ENCODE results near the gene PARM1.

PARM1 gene

DNA sequence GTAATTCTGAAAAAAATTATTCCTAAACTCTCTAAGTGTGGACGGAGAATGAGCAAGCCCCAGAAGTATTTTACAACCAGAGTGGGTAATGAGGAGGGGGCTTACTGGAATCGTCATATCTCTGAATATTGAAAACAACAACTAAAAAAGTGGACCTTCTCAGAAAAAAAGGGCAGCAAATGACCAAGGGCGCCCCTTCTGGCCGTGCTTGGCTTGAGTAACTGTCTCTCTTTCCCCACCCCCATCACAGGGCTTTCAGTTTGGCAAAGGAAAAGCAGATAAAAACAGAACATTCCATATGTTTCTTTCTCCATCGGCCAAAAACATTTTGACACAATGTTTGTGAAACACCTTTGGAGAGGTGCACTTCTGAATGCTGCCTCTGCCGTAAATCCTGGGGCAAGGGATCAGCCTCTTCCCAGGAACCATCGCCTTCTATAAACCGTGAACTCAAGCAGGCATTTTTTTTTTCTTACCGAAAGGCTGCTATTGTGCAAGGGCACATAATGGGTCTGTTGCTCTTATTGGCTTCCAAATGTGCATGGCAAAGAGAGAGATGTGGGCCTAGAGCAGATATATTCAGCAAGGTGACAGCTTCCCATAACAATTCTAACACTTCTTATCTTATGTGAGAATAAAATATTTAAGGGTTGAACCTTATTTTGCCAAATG, 115.4 kb downstream of the PARM1 start:
- Histone ChIP-seq H3K9me2 (replicated peaks; ENCODE audit: insufficient read depth, low read length) (no peaks in the 10 kb centered on the region), H3K27me3 (replicated peaks; ENCODE audit: insufficient read depth, low read length) (no peaks in the 10 kb centered on the region), H3K4me2 (ENCODE audit: low read depth, low read length) (no peak overlapping the region), H3K36me3 (replicated peaks; ENCODE audit: insufficient read depth, low read length) (no peaks in the 10 kb centered on the region), H3K27ac (ENCODE audit: low read length) (no peak overlapping the region), H3K4me1 (ENCODE audit: low read length) (no peaks in the 10 kb centered on the region), H3K9ac (ENCODE audit: low read length) (no peak overlapping the region), H2AFZ (ENCODE audit: low read length) (no peak overlapping the region), H3K79me2 (ENCODE audit: low read length) (no peaks in the 10 kb centered on the region), H3F3A (ENCODE audit: insufficient read depth, low read length) (no peaks in the 10 kb centered on the region), H3K9me3 (replicated peaks; ENCODE audit: insufficient read depth, low read length) (no peaks in the 10 kb centered on the region), H4K20me1 (ENCODE audit: insufficient read depth, low read length) (no peaks in the 10 kb centered on the region), H3K4me3 (ENCODE audit: low read length) (no peak overlapping the region)
- TF ChIP-seq, protein P1, sequence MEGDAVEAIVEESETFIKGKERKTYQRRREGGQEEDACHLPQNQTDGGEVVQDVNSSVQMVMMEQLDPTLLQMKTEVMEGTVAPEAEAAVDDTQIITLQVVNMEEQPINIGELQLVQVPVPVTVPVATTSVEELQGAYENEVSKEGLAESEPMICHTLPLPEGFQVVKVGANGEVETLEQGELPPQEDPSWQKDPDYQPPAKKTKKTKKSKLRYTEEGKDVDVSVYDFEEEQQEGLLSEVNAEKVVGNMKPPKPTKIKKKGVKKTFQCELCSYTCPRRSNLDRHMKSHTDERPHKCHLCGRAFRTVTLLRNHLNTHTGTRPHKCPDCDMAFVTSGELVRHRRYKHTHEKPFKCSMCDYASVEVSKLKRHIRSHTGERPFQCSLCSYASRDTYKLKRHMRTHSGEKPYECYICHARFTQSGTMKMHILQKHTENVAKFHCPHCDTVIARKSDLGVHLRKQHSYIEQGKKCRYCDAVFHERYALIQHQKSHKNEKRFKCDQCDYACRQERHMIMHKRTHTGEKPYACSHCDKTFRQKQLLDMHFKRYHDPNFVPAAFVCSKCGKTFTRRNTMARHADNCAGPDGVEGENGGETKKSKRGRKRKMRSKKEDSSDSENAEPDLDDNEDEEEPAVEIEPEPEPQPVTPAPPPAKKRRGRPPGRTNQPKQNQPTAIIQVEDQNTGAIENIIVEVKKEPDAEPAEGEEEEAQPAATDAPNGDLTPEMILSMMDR (IDR thresholded peaks at IDR 0.05; ENCODE audit: low read length) = no peak
- TF ChIP-seq EZH2 (optimal IDR thresholded peaks at IDR 0.05; ENCODE audit: low read depth, low read length) (no peak), EZH2phosphoT487 (IDR thresholded peaks at IDR 0.05; ENCODE audit: low read length) (no peak)
- no peak for DNase-seq

- Histone ChIP-seq H3K9me3 (replicated peaks; ENCODE audit: insufficient read depth, low read length) (no peaks in the 10 kb centered on the region), H3K4me2 (ENCODE audit: low read depth, low read length) (no peak overlapping the region), H4K20me1 (ENCODE audit: insufficient read depth, low read length) (no peaks in the 10 kb centered on the region), H2AFZ (ENCODE audit: low read length) (no peak overlapping the region), H3K4me1 (ENCODE audit: low read length) (no peaks in the 10 kb centered on the region), H3K9ac (ENCODE audit: low read length) (no peak overlapping the region), H3K4me3 (ENCODE audit: low read length) (no peak overlapping the region), H3F3A (ENCODE audit: insufficient read depth, low read length) (no peaks in the 10 kb centered on the region), H3K9me2 (replicated peaks; ENCODE audit: insufficient read depth, low read length) (no peaks in the 10 kb centered on the region), H3K36me3 (replicated peaks; ENCODE audit: insufficient read depth, low read length) (no peaks in the 10 kb centered on the region), H3K27me3 (replicated peaks; ENCODE audit: insufficient read depth, low read length) (no peaks in the 10 kb centered on the region), H3K79me2 (ENCODE audit: low read length) (no peaks in the 10 kb centered on the region), H3K27ac (ENCODE audit: low read length) (no peak overlapping the region)
- no peak for TF ChIP-seq EZH2phosphoT487 (IDR thresholded peaks at IDR 0.05; ENCODE audit: low read length)
- TF ChIP-seq EZH2 (optimal IDR thresholded peaks at IDR 0.05; ENCODE audit: low read depth, low read length) = no peak
- TF ChIP-seq, protein P1 (IDR thresholded peaks at IDR 0.05; ENCODE audit: low read length) = no peak
- no peak for DNase-seq
Measured at GRCh38 chr4:75051431-75051830, 118.5 kb downstream of the PARM1 start.

GRCh38 chr4:75053352-75053751, 120.4 kb downstream of the PARM1 start:
- H3K4me2 ChIP-seq (ENCODE audit: low read depth, low read length) = no peak overlapping the region
- no peaks in the 10 kb centered on the region for H3F3A ChIP-seq (ENCODE audit: insufficient read depth, low read length)
- no peaks in the 10 kb centered on the region for H4K20me1 ChIP-seq (ENCODE audit: insufficient read depth, low read length)
- H3K79me2 ChIP-seq (ENCODE audit: low read length) = no peaks in the 10 kb centered on the region
- no peak overlapping the region for H2AFZ ChIP-seq (ENCODE audit: low read length)
- no peak overlapping the region for H3K4me3 ChIP-seq (ENCODE audit: low read length)
- no peaks in the 10 kb centered on the region for H3K9me3 ChIP-seq (replicated peaks; ENCODE audit: insufficient read depth, low read length)
- H3K9ac ChIP-seq (ENCODE audit: low read length) = no peak overlapping the region
- H3K4me1 ChIP-seq (ENCODE audit: low read length) = no peaks in the 10 kb centered on the region
- no peaks in the 10 kb centered on the region for H3K9me2 ChIP-seq (replicated peaks; ENCODE audit: insufficient read depth, low read length)
- TF ChIP-seq, protein P1 (IDR thresholded peaks at IDR 0.05; ENCODE audit: low read length) = no peak
- no peaks in the 10 kb centered on the region for H3K27me3 ChIP-seq (replicated peaks; ENCODE audit: insufficient read depth, low read length)
- no peaks in the 10 kb centered on the region for H3K36me3 ChIP-seq (replicated peaks; ENCODE audit: insufficient read depth, low read length)
- no peak for DNase-seq
- no peak overlapping the region for H3K27ac ChIP-seq (ENCODE audit: low read length)

Measured in MM.1S (cell line).